Activated naive CD4-positive, alpha-beta T cell treated with anti-CD3 and anti-CD28 coated beads, Interleukin-2, amount 50 U/mL, for 16 hours (primary cell): Measurements from ENCODE around the gene OR51T1.
"Not testable (repeated sequence)": the region's sequence is repeated elsewhere in the genome, so short reads cannot be mapped to it uniquely, and the experiment has no call there.

ENCODE experiments used
- DNase-seq: peaks from one replicate; pipeline ENCODE4 v3.0.0-alpha.2; 2020

OR51T1 gene

GRCh38 chr11:4881860-4882500 is at the start of gene OR51T1:
TSS of gene OR51T1 (plus strand) at chr11:4881900. CDS start at chr11:4881900, 0 bp downstream.
- DNase-seq, result no peak

GRCh38 chr11:4839851-4840549 is 41.7 kb upstream of the OR51T1 start:
- no peak for DNase-seq

- no peak for DNase-seq
These were observed 32.7 kb upstream of the OR51T1 start, which contains the start of gene OR51S1 for GRCh38 chr11:4848908-4849532. TSS of gene OR51S1 (minus strand) at chr11:4849208. CDS start at chr11:4849208, 0 bp downstream.

- no peak for DNase-seq
These were observed 30.7 kb upstream of the OR51T1 start for GRCh38 chr11:4851033-4851432.

GRCh38 chr11:4854286-4854685 is 27.4 kb upstream of the OR51T1 start:
- DNase-seq, result not testable (repeated sequence)

GRCh38 chr11:4862447-4863236 is 19.1 kb upstream of the OR51T1 start:
- no peak for DNase-seq

GRCh38 chr11:4863876-4864275 is 17.8 kb upstream of the OR51T1 start:
- no peak for DNase-seq

- DNase-seq, result no peak
These were observed 15.8 kb upstream of the OR51T1 start for GRCh38 chr11:4865855-4866254.

- no peak for DNase-seq
These were observed 512 bp upstream of the OR51T1 start for GRCh38 chr11:4881188-4881587.

GRCh38 chr11:4882543-4882942 is 843 bp downstream of the OR51T1 start:
- DNase-seq, result no peak

- no peak for DNase-seq
These were observed 2.7 kb downstream of the OR51T1 start for GRCh38 chr11:4884361-4884760.

GRCh38 chr11:4886186-4886585 is 4.5 kb downstream of the OR51T1 start:
- DNase-seq, result no peak

GRCh38 chr11:4887591-4887990 is 5.9 kb downstream of the OR51T1 start:
- DNase-seq, result no peak

GRCh38 chr11:4890279-4890678 is 8.6 kb downstream of the OR51T1 start:
- no peak for DNase-seq

GRCh38 chr11:4891996-4892640 is 10.4 kb downstream of the OR51T1 start:
- no peak for DNase-seq

- no peak for DNase-seq
These were observed 21.8 kb downstream of the OR51T1 start, which contains the start of gene OR51A7 for GRCh38 chr11:4903484-4903883. TSS of gene OR51A7 (plus strand) at chr11:4903783. CDS start at chr11:4907370, 3,587 bp downstream.

- DNase-seq, result no peak
These were observed 34.9 kb downstream of the OR51T1 start for GRCh38 chr11:4916581-4916980.

GRCh38 chr11:4919250-4919649 is 37.5 kb downstream of the OR51T1 start, which contains the start of gene OR51G2:
TSS of gene OR51G2 (minus strand) at chr11:4919350. CDS start at chr11:4915663, 3,687 bp downstream.
- no peak for DNase-seq

- no peak for DNase-seq
These were observed 40.1 kb downstream of the OR51T1 start for GRCh38 chr11:4921796-4922195.

- DNase-seq, result no peak
These were observed 40.6 kb downstream of the OR51T1 start for GRCh38 chr11:4922304-4922703.

- DNase-seq, result no peak
These were observed 42.5 kb downstream of the OR51T1 start, which contains the start of gene OR51G1 for GRCh38 chr11:4924239-4924638. TSS of gene OR51G1 (minus strand) at chr11:4924339. CDS start at chr11:4924339, 0 bp downstream.

- no peak for DNase-seq
These were observed 44.9 kb downstream of the OR51T1 start for GRCh38 chr11:4926608-4927007.
